Astrocyte of the spinal cord (primary cell): ENCODE measurements around the gene LRRN4CL.

Experiments
- DNase-seq: peaks from one replicate; pipeline ENCODE4 v3.0.0; 2011; ENCODE audit warnings: low read depth, low spot score
- H3K4me3 ChIP-seq: 2 replicates; pipeline ENCODE4 v1.5.1; 2011; ENCODE audit warnings: low read depth, mild to moderate bottlenecking, low read length, moderate library complexity
- in situ Hi-C: cut with HindIII; loops from 2 replicates; pipeline ENCODE4 v1.10.0; 2017; ENCODE audit warnings: low sequenced_read_pairs
- TF ChIP-seq, protein P1 (sequence below): IDR thresholded peaks from 2 replicates; pipeline ENCODE4 v1.5.1; 2012; ENCODE audit warnings: low read depth, mild to moderate bottlenecking, low read length, inconsistent platforms

Gene LRRN4CL

DNA sequence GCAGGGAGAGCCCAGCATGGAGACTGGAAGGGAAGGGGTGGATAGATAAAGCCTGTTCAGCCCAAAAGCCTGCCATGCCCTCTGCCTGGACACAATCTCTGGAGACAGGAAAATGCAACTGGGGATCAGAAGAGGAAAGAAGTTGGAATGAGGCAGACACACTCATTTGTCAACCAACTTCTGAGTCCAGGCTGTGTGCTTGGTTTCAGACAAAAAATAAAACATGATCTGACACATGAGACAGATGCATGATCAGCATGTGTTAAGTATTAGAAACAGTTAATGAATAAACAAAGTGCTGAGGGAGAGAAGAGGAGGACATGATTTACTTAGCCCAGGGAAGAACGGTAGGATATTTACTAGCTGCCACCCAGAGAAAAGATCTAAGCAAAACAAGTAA is 839 bp downstream of the LRRN4CL start:
- no peak overlapping the region for H3K4me3 ChIP-seq
- TF ChIP-seq, protein P1, sequence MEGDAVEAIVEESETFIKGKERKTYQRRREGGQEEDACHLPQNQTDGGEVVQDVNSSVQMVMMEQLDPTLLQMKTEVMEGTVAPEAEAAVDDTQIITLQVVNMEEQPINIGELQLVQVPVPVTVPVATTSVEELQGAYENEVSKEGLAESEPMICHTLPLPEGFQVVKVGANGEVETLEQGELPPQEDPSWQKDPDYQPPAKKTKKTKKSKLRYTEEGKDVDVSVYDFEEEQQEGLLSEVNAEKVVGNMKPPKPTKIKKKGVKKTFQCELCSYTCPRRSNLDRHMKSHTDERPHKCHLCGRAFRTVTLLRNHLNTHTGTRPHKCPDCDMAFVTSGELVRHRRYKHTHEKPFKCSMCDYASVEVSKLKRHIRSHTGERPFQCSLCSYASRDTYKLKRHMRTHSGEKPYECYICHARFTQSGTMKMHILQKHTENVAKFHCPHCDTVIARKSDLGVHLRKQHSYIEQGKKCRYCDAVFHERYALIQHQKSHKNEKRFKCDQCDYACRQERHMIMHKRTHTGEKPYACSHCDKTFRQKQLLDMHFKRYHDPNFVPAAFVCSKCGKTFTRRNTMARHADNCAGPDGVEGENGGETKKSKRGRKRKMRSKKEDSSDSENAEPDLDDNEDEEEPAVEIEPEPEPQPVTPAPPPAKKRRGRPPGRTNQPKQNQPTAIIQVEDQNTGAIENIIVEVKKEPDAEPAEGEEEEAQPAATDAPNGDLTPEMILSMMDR: no peak
- in situ Hi-C loops: no loop called here
- no peak for DNase-seq

DNA sequence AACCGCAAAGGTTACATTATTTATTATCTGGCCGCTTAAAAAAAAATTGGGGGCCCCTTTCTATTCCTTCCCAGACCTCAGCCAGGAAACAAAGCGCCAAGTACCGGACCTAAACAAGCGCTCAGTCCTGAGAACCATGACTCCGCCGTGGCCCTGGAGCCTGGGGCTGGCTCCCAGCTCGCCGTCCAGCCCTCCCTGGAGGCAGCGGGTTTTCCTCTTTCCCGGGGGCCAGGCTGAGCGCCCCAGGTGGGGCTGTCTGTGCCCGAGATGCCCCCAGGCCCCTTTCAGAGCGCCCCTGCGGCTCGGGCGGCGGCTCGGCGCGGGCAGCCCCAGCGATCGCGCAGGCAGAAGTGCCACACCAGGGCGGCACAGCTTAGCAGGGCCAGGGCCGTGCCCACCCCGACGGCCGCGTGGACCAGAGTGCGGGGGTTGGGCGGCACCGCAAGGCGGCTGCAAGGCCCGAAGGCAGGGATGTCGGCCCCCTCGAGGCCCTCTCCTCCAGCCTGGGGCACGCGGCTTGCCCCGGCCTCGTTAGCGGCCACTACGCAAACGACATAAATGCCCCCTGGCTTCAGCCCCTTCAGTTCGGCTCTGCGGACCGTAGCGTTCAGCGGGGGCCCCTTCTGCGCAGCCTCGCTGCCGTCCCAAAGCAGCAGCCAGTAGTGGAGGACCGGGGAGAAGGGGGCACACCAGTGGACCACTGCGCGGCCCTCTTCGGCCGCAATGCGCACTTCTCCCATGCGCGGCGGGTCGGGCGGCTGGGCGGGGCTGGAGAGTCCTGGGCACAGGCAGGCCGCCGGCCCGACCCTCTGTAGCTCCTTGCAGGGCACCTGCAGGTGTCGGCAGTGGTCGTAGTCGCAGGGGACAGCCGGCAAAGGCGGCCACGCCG is 1.6 kb downstream of the LRRN4CL start:
- TF ChIP-seq, protein P1: no peak
- DNase-seq: no peak
- H3K4me3 ChIP-seq: no peak overlapping the region
- in situ Hi-C loops: no loop called here

DNA sequence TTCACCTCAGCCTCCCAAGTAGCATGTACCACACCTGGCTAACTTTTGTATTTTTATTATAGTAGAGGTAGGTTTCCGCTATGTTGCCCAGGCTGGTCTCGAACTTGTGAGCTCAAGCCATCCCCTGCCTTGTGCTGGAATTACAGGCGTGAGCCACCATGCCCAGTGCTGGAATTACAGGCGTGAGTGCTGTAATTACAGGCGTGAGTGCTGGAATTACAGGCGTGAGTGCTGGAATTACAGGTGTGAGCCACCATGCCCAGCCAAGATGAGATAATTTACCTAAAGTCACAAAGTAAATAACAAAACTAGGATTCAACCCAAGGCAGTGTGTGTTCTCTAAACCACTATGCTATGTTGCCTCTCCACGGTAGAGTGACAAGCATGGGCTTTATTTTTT is 6.8 kb downstream of the LRRN4CL start:
- in situ Hi-C loops: no loop called here
- TF ChIP-seq, protein P1: no peak
- DNase-seq: no peak
- H3K4me3 ChIP-seq: no peak overlapping the region

DNA sequence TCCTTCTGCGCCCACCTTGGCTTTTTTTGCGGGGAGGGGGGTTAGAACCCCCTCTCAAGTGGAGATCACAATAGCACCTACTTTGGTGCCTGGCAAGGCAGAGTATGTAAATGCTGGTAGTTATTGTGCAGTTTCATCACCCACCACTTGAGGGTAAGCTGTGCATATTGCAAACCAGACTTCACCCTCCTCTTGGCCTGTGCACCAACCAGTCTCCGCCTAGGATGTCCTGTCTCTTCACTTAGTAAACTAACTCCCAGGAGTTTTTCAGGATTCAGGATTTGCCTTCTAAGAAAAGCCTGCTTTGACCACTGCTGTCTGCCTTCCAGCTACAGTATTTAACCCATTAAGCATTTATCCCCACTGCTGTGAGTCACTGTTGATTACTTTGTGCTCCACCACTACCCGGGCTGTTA is 8.5 kb downstream of the LRRN4CL start:
- peak; percentile 75 for DNase-seq
- TF ChIP-seq, protein P1: peak; percentile 64
- in situ Hi-C loops: no loop called here
- no peak overlapping the region for H3K4me3 ChIP-seq

DNA sequence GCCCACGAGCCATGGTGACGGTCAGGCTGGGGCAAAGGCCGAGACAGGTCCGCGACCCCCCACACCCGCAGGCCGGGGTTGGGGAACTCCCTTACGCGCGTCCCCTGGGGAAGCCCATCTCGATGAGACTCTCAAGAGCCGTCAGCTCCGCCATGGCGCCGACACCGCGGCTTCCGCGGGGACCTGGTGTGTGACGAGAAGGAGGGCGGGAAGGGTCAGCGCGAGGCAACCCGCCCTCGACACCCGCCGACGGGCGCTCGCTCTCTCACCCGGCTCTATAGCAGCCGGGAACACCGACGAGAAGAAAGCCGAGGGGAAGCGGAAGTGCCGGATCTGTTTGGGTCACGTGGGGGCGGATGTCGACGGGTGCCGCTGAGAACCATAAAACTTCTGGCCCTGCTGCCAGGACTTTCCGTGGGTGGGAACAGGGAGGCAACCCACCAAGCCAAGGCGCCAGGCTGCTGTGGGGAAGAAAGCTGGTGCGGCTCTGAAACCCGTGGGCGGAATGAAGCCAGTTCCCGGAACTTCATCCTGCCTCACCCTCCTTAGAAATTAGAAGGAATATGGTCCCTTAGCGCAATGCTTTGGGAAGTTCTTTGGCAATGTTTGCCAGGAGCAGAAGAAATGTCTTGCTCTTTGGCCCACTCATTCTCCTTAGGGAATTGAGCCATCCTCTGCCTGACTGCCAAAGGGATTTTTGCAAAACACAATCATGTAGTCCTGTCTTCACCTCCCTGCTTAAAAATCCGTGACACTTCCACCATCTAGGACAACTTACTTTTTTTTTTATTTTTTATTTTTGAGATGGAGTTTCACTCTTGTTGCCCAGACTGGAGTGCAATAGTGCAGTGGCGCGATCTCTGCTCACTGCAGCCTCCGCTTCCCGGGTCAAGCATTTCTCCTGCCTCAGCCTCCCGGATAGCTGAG is 10.3 kb downstream of the LRRN4CL start, which contains the start of gene UBXN1:
Gene UBXN1, minus strand, starts transcription at position 304 of the 927 bp plus-strand sequence. Its CDS starts 150 bp downstream, at position 154.
- peak within 1 kb of the TSS; percentile 99 for H3K4me3 ChIP-seq
- peak; percentile 86 for DNase-seq
- TF ChIP-seq, protein P1: no peak
- in situ Hi-C loops: no loop called here

DNA sequence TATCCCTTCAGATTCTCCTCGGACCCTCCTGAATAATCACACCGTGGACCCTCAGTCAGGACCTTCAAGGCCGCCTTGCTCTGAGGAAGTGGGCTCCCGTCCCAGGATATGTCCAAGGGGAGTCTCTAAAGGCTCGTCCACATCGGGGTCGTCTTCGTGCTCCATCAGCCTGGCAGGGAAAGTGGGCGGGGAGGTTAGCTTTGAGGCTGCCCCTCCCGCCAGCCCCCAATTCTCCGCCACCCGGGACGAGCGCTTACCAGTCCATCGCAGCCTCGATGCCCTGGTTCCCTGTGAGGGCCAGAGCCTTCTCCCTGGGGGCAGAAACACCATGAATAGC is 10.9 kb downstream of the LRRN4CL start:
- no peak for DNase-seq
- in situ Hi-C loops: no loop called here
- TF ChIP-seq, protein P1: no peak
- peak overlapping the region; percentile 99 for H3K4me3 ChIP-seq
